Spleen (tissue), 7 donors: ENCODE measurements around the gene PSMC6.

Experiments used
- CTCF ChIP-seq, 11 experiments: fragments of 200-600 bp in 7 of 11; fragments of 450-650 bp in 4 of 11; sonication (generic) in 4 of 11; IDR thresholded peaks in 8 of 11; conservative IDR thresholded peaks in 3 of 11; 1 replicate in 7 of 11; 2 replicates in 4 of 11; pipeline versions ENCODE4 v1.4.0 to v1.8.0; 2016 to 2021; ENCODE audit warnings: antibody characterized with exemption in 11 of 11, inconsistent platforms in 4 of 11, mild to moderate bottlenecking in 1 of 11
- POLR2AphosphoS5 ChIP-seq, 3 donors: sonication (generic); formaldehyde crosslinking; IDR thresholded peaks; one replicate each; pipeline ENCODE4 v1.5.1; 2017; ENCODE audit warnings: antibody characterized with exemption in 3 of 3
- donor health status: DM: no; HTN: no; CAD: no; lungs with moderate emphysema.
- donor health status: DM: no; HTN: no; CAD: no.
- donor health status: DM: no; HTN: no; CAD: no.

GRCh38 chr14:52755607-52756316, 48.8 kb downstream of the PSMC6 start:
- TF ChIP-seq CTCF (IDR thresholded peaks at IDR 0.05 in 8 of 11, conservative IDR thresholded peaks at IDR 0.05 in 3 of 11) = no peak
- no peak for TF ChIP-seq POLR2AphosphoS5 (IDR thresholded peaks at IDR 0.05)
